ENCODE data around the gene CACTIN. TPM values are rescaled to one million over a fixed set of nuclear protein-coding genes. Genes with fewer than 3 reads are reported as not detected.

Gene CACTIN
- total and polyA plus RNA-seq, 2 of the 8 experiments (the other 6 are each of a cell fraction or from before 2014, with no cell fraction given), result 25.8 to 29.9 TPM

DNA sequence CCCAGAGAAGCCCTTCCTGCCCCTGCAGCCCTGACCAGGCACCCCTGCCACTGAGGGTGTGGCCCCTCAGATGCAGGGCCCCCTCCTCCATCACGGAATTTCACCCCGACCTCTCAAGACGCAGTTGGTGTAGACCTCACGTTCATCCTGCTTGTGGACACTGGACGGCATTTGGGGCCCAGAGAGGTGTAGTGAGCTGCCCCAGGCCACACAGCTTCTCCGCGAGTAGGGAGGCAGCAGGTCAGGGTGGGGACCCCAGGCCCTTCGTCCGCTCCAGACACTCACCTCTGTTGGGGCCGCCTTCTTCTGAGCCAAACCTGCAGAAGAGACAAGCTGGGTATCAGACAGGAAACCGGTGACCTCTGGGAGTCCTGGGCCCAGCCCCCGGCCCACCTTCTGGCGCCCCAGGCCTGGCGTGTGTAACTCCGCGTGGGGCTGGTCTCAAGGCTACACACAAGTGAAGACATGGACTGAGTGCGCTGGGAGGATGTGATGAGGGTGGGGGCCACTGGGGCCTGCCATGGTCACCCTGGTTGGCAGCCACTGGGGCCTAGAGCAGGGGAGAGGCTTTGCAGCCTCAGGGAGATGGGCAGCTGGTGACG is 40.5 kb upstream of the CACTIN start (continued):
- no peak for TF ChIP-seq CHD7 (IDR thresholded peaks at IDR 0.05; ENCODE audit: insufficient replicate concordance, low read length)
- TF ChIP-seq TEAD4 (IDR thresholded peaks at IDR 0.05; ENCODE audit: low read depth, low read length), result no peak
